Hypothalamus (tissue), 51 donors: ENCODE data around the gene AP2A2.
A peak's percentile ranks its signal among the peaks of the same experiment; 100 is the strongest.

Experiments used
- DNase-seq, 51 donors: peaks; one replicate each; lab custom pipeline; 2025; lab: John Stamatoyannopoulos, UW

AP2A2 gene

DNA sequence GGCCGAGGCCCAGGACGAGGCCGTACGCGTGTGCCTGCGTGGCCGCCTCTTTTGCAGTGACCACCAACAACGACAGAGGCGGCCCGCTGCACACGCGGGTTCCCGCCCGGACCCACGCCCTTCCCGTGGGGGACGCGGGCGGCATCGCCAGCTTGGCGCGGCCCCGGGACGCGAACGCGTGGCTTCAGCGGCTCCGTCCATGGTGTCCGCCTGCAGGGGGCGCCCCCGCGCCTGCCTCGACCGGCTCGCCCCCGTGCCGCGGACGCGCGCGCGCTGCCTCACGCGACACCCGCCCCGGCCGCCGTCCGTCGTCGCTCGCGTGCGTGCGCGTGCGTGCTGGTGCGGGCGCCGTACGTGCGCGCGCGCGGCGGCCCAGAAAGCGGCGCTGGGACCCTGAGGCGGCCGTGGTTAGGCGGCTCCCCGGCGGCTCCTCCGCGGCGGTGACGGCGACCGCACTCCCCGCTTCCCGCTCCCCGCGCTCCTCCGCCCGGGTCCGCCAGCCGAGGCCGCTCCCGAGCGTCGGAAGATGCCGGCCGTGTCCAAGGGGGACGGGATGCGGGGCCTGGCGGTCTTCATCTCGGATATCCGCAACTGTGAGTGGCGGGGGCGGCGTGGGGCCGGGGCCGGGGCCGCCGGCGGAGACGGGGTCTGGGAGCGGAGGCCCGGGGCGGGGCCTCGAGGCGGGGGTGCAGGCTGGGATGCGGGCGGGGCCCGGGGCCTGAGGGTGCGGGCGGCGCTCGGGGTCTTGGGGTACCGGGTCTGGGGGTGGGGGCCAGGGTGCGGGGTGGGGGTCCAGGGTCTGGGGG is at the start of gene AP2A2:
AP2A2 (plus strand) TSS at position 375 of the 806 bp plus-strand sequence; CDS start at position 527, 152 bp downstream.
- peak in 44 of 51 donors; percentile 12 to 90 (median 69) for DNase-seq

GRCh38 chr11:876545-876944 is 49.1 kb upstream of the AP2A2 start:
- peak in 25 of 51 donors; percentile 6 to 58 (median 37) for DNase-seq

GRCh38 chr11:877565-877964 is 48.1 kb upstream of the AP2A2 start:
- no peak for DNase-seq

- no peak for DNase-seq
These were observed 45.2 kb upstream of the AP2A2 start for GRCh38 chr11:880447-880846.

- no peak for DNase-seq
These were observed 43.1 kb upstream of the AP2A2 start for GRCh38 chr11:882596-882995.

GRCh38 chr11:883527-883926 is 42.1 kb upstream of the AP2A2 start:
- no peak for DNase-seq

DNA sequence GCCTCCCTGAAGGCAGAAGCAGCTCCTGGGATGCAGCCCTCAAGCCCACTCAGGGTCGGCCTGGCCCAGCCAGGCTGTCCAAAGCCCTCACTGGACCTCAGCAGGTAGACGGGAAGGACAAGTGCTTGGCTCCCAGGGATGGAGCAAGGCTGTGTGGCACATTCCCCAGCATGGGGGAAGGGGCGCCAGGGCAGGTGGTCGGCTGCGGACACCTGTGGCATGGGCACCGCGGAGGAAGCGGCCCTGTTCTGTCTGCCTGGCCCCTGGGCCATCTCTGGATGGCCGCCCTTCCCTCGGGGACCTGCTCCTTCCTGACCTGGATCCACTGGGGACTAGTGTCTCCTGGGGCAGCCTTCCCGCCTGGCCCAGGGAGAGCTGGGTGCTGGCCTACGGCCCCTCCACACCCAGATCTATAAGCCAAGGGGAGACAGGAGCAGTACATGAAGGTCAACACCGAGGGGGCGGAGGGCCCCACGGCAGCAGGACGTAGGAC is 41.0 kb upstream of the AP2A2 start:
- no peak for DNase-seq

DNA sequence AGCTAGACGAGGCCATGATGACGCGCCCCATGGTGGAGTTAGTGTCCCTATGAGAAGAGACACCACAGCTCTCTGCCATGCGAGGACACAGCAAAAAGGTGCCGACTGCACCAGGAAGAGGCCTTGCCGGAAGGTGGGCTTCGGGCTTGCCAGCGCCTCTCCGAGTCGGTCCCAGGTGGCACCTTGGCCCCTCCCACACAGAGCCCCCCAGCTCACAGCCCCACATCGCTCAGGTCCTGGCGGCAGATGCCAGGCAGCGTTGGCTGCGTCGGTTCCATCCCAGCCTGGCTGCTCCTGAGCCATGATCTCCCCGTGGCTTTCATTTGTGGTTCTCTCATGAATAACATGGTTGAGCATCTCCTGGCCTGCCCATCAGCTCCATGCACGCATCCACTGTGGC is 39.1 kb upstream of the AP2A2 start:
- no peak for DNase-seq

GRCh38 chr11:887589-887988 is 38.1 kb upstream of the AP2A2 start:
- DNase-seq: no peak

DNA sequence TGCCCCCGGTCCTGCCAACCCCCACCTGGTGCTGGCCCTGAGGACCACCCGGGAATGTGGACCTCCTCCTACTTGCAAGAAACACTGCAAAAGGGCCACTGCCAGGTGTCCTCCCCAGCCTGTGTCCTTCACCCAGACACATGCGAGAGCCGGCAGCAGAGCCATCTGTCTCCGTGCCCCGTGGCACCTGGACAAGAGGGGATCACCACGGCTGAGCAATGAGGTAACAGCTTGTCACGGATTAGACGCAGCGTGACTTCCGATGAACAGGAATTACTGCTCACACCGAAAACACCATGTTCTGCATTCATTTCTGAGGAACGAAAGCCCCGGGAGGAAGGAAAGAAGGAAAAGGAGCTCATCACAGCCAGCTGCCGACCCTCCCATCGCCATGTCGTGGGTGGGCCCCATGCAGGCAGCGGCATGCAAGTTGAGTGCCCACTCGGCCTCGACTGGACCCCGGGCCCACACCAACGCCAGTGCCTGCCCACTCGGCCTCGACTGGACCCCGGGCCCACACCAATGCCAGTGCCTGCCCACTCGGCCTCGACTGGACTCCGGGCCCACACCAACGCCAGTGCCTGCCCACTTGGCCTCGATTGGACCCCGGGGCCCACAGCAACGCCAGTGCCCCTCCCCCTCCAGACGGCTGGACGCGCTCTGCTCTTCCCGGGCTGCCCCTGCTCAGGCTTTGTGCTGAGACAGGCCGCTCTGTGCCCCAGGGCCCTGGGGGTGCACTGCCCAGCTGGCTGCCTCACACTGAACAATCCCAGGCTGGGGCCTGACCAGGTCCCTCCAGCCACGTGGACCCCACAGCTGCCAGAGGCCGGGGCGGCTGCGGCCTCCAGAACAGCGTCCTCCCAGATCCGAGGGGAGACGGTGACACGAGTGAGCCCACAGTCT is 37.1 kb upstream of the AP2A2 start:
- peak in 4 of 51 donors; percentile 23 to 50 (median 40) for DNase-seq

DNA sequence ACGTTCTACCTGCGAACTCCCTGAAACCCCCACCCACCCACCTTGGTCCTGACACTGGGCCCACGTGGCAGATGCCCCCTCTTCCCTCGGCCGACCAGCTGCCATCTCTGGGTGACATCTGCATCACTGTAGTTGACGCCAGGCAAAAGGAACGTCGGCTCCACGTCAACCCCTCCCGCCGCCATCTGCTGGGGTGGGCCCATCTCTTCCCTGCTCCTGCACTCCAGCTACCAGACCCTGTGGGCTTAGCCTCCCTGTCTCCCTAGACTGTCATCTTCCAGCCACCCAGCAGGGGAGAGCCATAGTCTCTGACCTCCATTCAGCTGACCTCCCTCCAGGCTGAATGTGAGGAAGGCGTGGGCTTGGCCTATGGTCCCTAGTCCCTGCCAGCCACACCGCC is 36.4 kb upstream of the AP2A2 start:
- no peak for DNase-seq

DNA sequence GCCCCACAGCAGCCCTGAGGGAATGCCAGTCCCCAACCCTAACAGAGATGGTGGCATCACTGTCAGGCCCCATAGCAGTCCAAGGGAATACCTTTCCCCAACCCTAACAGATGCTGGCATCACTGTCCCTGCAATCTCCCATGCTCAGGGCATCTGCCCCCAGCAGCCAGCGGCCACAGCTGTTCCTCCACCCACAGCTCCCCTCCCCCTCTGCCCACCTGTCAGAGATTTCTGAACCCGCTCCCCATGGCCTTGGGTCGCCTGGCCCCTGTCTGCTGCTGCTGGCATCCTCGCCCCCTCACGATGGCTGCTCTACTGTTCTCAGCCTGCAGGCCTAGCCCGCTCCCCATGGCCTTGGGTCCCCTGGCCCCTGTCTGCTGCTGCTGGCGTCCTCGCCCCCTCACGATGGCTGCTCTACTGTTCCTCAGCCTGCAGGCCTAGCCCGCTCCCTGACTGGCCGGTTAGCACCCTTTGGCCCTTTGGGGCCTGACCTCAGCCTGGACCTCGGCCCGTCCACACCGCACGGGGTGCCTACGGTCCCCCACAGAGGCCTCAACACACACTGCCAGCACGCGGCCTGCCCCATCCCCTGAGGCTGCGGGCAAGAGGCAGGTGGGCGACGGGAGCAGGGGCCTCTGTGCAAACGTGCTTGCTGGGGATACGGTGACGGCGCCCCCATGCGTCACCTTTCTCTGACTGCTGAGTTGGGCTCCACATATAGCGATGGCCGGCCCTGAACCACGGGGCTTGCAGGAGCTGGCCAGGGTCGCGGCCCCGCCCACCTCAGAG is 35.8 kb upstream of the AP2A2 start:
- no peak for DNase-seq

GRCh38 chr11:890794-891540 is 34.7 kb upstream of the AP2A2 start:
- DNase-seq: peak in 6 of 51 donors; percentile 20 to 38 (median 28)

GRCh38 chr11:893008-893654 is 32.5 kb upstream of the AP2A2 start:
- no peak for DNase-seq

DNA sequence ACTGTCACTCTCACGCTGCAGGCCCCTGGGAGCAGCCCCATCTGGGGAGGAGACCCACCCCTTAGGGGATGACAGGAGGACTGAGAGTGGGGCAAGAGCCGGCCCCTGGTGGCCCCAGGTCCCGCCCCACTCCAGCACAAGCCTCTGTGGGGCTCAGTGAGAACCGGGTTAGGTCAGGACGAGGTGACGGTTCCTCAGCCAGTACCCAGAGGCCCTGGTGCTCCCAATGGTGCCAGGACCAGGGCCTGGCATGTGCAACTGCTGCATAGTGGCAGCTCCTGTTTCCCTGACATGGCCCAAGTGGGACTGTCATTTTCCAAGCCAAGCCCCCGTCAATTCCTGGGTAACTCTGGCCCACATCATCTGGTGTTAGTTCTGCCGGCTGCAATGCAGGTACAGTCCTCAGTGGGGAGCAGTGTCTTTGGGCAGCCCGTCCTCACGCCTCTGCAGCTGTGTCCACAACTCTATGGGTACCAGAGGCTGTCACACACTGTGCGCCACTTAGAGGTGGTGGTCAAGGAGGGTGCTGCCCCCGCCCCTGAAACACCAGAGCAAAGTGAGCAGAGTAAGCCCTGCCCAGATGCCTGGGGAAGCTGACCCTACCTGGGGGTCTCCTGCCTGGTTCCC is 31.0 kb upstream of the AP2A2 start:
- no peak for DNase-seq

DNA sequence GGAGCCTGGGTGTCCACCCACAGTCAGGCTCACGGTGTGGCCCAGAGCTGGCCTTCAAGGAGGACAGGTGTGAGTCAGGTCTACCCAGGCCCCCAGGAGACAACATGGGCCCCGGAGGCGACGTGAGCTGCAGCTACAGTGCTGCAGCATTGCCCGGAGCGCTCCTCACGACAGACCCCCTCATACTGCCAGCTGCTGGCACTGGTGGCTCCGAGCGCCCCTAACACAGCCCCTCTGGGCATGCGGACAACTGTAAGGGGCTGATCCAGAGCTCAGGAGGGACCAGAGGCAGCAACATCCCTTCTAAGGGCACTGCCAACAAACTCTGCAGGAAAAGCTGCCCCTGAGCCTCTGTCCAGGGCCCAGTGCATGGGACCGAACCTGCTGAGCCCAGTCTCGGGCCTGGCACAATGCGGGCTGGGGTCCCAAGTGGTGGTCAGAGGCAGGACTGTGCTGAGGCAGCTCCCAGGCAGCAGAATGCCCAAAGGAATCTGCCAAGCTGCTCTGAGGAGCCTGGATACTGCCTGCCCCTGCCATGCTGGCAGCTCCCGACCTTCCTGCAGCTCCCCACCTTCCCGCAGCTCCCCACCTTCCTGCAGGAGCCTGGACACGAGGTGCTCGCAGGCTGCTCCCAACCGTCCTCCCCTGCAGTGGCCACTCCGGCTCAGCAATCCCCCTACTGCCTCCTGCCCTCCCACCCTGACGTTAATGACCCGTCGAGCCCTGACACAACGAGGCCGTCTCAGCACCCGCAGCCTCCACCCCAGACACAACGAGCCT is 30.1 kb upstream of the AP2A2 start:
- DNase-seq: no peak

- no peak for DNase-seq
These were observed 28.2 kb upstream of the AP2A2 start for GRCh38 chr11:897253-898142.
